HepG2 (cell line): ENCODE measurements around the gene ADGRL3. TPM values are rescaled to one million over a fixed set of nuclear protein-coding genes. Genes with fewer than 3 reads are reported as not detected.

Experiments used
- ATAC-seq: fragments of 200-7000 bp; cut with Tn5 transposase; 3 replicates; pipeline ENCODE4 v1.9.1; 2020; ENCODE audit warnings: mild to moderate bottlenecking, moderate library complexity
- BruUV-seq: library from RNA; stranded (reverse); fragments of 400-500 nt; replicated peaks from 2 replicates; lab custom pipeline; 2021; lab: Mats Ljungman, UMichigan
- CTCF ChIA-PET: fragments of 300-600 bp; formaldehyde crosslinking; extraction: SDS; loops from one replicate; lab custom pipeline; 2021; ENCODE audit warnings: low total read pairs, inconsistent platforms, low intra/inter-chr PET ratio; lab: Yijun Ruan, JAX
- POLR2A ChIA-PET: fragments of 350-600 bp; sonication (Branson Sonifier 250); formaldehyde crosslinking; loops from one replicate; lab custom pipeline; 2020; ENCODE audit warnings: antibody characterized with exemption, inconsistent platforms; lab: Yijun Ruan, JAX
- DNase-seq: peaks from one replicate; pipeline ENCODE4 v3.0.0-alpha.2; 2015; ENCODE audit warnings: low spot score
- FAIRE-seq: peaks from 3 replicates; lab custom pipeline; 2011; peaks lifted over from hg19 to GRCh38; lab: Jason Lieb, UNC
- H2AFZ ChIP-seq: one replicate; pipeline ENCODE4 v1.6.1; 2011; ENCODE audit warnings: low read length, inconsistent platforms
- H3K27ac ChIP-seq: fragments of 300-600 bp; 3 replicates; pipeline ENCODE4 v1.8.0; 2011; ENCODE audit warnings: mixed run types, mild to moderate bottlenecking, mixed read lengths, low read length, inconsistent platforms; ENCODE audit not compliant: insufficient read depth; ENCODE audit errors: extremely low read length
- H3K27me3 ChIP-seq, 2 experiments: fragments of 200-600 bp in 1 of 2; 2 replicates in 1 of 2; 3 replicates in 1 of 2; pipeline versions ENCODE4 v1.6.0 to v1.8.0; 2011; ENCODE audit warnings: low read length in 2 of 2, mild to moderate bottlenecking in 2 of 2, moderate library complexity in 2 of 2, inconsistent platforms in 1 of 2; ENCODE audit not compliant: insufficient read depth in 2 of 2, control insufficient read depth in 1 of 2
- H3K36me3 ChIP-seq, 2 experiments: fragments of 200-600 bp in 1 of 2; replicated peaks in 1 of 2; 2 replicates in 1 of 2; 3 replicates in 1 of 2; pipeline versions ENCODE4 v1.5.1 to v1.8.0; 2011; ENCODE audit warnings: low read length in 2 of 2, inconsistent platforms in 1 of 2; ENCODE audit not compliant: insufficient read depth in 2 of 2, control insufficient read depth in 1 of 2
- H3K4me1 ChIP-seq: 2 replicates; pipeline ENCODE4 v1.5.1; 2012; ENCODE audit warnings: low read length, inconsistent platforms; ENCODE audit not compliant: insufficient read depth
- H3K4me2 ChIP-seq: 2 replicates; pipeline ENCODE4 v1.6.0; 2011; ENCODE audit warnings: low read depth, low read length, inconsistent platforms
- H3K4me3 ChIP-seq, 3 experiments: fragments of 200-600 bp in 1 of 3; sonication (generic), shearing (Covaris generic) in 1 of 3; replicated peaks in 1 of 3; 2 replicates each; pipeline ENCODE4 v1.5.1; 2011 to 2016; ENCODE audit warnings: low read length in 3 of 3, inconsistent platforms in 2 of 3, low read depth in 2 of 3, mild to moderate bottlenecking in 2 of 3, control low read depth in 1 of 3, mixed read lengths in 1 of 3; ENCODE audit not compliant: insufficient read depth in 1 of 3
- H3K79me2 ChIP-seq: one replicate; pipeline ENCODE4 v1.6.1; 2011; ENCODE audit warnings: low read length, inconsistent platforms; ENCODE audit not compliant: insufficient read depth
- H3K9ac ChIP-seq: 2 replicates; pipeline ENCODE4 v1.6.0; 2011; ENCODE audit warnings: mild to moderate bottlenecking, low read depth, low read length, inconsistent platforms; ENCODE audit not compliant: insufficient read depth
- H3K9me3 ChIP-seq: 2 replicates; pipeline ENCODE4 v1.5.1; 2012; ENCODE audit warnings: mild to moderate bottlenecking, low read length
- H4K20me1 ChIP-seq: 2 replicates; pipeline ENCODE4 v1.6.0; 2011; ENCODE audit warnings: inconsistent platforms, mild to moderate bottlenecking, low read length, moderate library complexity; ENCODE audit not compliant: insufficient read depth
- ATF2 ChIP-seq: sonication (generic); formaldehyde crosslinking; IDR thresholded peaks from 2 replicates; pipeline ENCODE4 v1.4.0; 2020; ENCODE audit warnings: missing genetic modification reagents
- ERF ChIP-seq: IDR thresholded peaks from 2 replicates; pipeline ENCODE4 v1.6.1; 2018; ENCODE audit warnings: missing biosample characterization, missing genetic modification reagents
- HES4 ChIP-seq: sonication (generic); formaldehyde crosslinking; IDR thresholded peaks from 2 replicates; pipeline ENCODE4 v1.9.0; 2021; ENCODE audit warnings: mild to moderate bottlenecking, missing genetic modification reagents, borderline replicate concordance
- NFATC3 ChIP-seq: sonication (generic); formaldehyde crosslinking; IDR thresholded peaks from 2 replicates; pipeline ENCODE4 v1.5.1; 2020; ENCODE audit warnings: mild to moderate bottlenecking, missing genetic modification reagents
- PAWR ChIP-seq: sonication (generic); formaldehyde crosslinking; IDR thresholded peaks from 2 replicates; pipeline ENCODE4 v1.4.0; 2020; ENCODE audit warnings: missing genetic modification reagents, mild to moderate bottlenecking, borderline replicate concordance
- TSC22D2 ChIP-seq: sonication (generic); formaldehyde crosslinking; IDR thresholded peaks from 2 replicates; pipeline ENCODE4 v1.5.1; 2020; ENCODE audit warnings: missing genetic modification reagents, mild to moderate bottlenecking, borderline replicate concordance
- ZFP37 ChIP-seq: sonication (generic); formaldehyde crosslinking; IDR thresholded peaks from 2 replicates; pipeline ENCODE4 v1.4.0; 2020; ENCODE audit warnings: missing genetic modification reagents, borderline replicate concordance
- ZFP62 ChIP-seq: sonication (generic); formaldehyde crosslinking; IDR thresholded peaks from 2 replicates; pipeline ENCODE4 v1.4.0; 2020; ENCODE audit warnings: missing genetic modification reagents
- ZKSCAN8 ChIP-seq: IDR thresholded peaks from 2 replicates; pipeline ENCODE4 v1.6.1; 2016; ENCODE audit warnings: borderline replicate concordance, missing genetic modification reagents, missing compliant biosample characterization
- ZNF350 ChIP-seq: sonication (generic); formaldehyde crosslinking; IDR thresholded peaks from 2 replicates; pipeline ENCODE4 v1.4.0; 2020; ENCODE audit warnings: mild to moderate bottlenecking, low read depth, missing genetic modification reagents, borderline replicate concordance
- ZNF644 ChIP-seq: IDR thresholded peaks from 2 replicates; pipeline ENCODE4 v1.6.1; 2016; ENCODE audit warnings: low read depth
- WGBS: methylation state at CpG from one replicate; pipeline ENCODE4 v1.1.6; 2017; ENCODE audit warnings: low lambda C conversion rate; 5-methylcytosine and 5-hydroxymethylcytosine counted together
- in situ Hi-C: cut with HindIII; loops from 2 replicates; pipeline ENCODE4 v1.10.0; 2017; ENCODE audit warnings: low pct_unique_long_range_greater_than_20kb; ENCODE audit not compliant: extremely low pct_ligation_motif_present
- intact Hi-C: fragments of 100-400 bp; cut with micrococcal nuclease; formaldehyde crosslinking; loops from one replicate; pipeline ENCODE4 v1.10.0; 2022; ENCODE audit not compliant: unreplicated experiment
- polyA plus RNA-seq, 8 experiments: library from polyadenylated mRNA; depleted of rRNA in 3 of 8; stranded (reverse) in 7 of 8; unstranded in 1 of 8; fragments of >200 nt; fragmentation: Illumina TruSeq in 4 of 8; extraction: Trizol in 4 of 8; gene quantifications; 2 replicates each; pipeline versions ENCODE4 v1.2.1 to v1.2.3, GENCODE V29; 2011 to 2016; ENCODE audit warnings: low read depth in 4 of 8, missing spikeins in 1 of 8, mixed read lengths in 1 of 8; ENCODE audit not compliant: insufficient read depth in 1 of 8
- total RNA-seq, 5 experiments: library from RNA; depleted of rRNA; stranded (reverse); fragments of >200 nt; fragmentation: Illumina TruSeq; extraction: Trizol; gene quantifications; 2 replicates each; pipeline ENCODE4 v1.2.3, GENCODE V29; 2016; ENCODE audit warnings: low read depth in 1 of 5
- TF ChIP-seq, protein P1 (sequence below): sonication (generic); formaldehyde crosslinking; IDR thresholded peaks from 2 replicates; pipeline ENCODE4 v1.4.0; 2020; ENCODE audit warnings: missing genetic modification reagents

Gene ADGRL3
- total and polyA plus RNA-seq, 2 of the 13 experiments (the other 11 are each of a cell fraction or from before 2014, with no cell fraction given): 0.04 to 0.05 TPM

- no peak overlapping the region for H3K4me3 ChIP-seq
- no peak overlapping the region for H3K27ac ChIP-seq
- ATAC-seq (no peak), FAIRE-seq (no peak), DNase-seq (no peak)
- no peak for TF ChIP-seq ZFP37 (CRISPR knock-in tag)
- TF ChIP-seq ATF2 (CRISPR knock-in tag): no peak
- no peak for TF ChIP-seq ZKSCAN8
- TF ChIP-seq TSC22D2 (CRISPR knock-in tag): no peak
- TF ChIP-seq ERF (CRISPR knock-in tag): no peak
- TF ChIP-seq PAWR (CRISPR knock-in tag): no peak
- TF ChIP-seq ZNF350 (CRISPR knock-in tag): no peak
- TF ChIP-seq ZFP62 (CRISPR knock-in tag): no peak
- TF ChIP-seq NFATC3 (CRISPR knock-in tag): no peak
- TF ChIP-seq, protein P1, sequence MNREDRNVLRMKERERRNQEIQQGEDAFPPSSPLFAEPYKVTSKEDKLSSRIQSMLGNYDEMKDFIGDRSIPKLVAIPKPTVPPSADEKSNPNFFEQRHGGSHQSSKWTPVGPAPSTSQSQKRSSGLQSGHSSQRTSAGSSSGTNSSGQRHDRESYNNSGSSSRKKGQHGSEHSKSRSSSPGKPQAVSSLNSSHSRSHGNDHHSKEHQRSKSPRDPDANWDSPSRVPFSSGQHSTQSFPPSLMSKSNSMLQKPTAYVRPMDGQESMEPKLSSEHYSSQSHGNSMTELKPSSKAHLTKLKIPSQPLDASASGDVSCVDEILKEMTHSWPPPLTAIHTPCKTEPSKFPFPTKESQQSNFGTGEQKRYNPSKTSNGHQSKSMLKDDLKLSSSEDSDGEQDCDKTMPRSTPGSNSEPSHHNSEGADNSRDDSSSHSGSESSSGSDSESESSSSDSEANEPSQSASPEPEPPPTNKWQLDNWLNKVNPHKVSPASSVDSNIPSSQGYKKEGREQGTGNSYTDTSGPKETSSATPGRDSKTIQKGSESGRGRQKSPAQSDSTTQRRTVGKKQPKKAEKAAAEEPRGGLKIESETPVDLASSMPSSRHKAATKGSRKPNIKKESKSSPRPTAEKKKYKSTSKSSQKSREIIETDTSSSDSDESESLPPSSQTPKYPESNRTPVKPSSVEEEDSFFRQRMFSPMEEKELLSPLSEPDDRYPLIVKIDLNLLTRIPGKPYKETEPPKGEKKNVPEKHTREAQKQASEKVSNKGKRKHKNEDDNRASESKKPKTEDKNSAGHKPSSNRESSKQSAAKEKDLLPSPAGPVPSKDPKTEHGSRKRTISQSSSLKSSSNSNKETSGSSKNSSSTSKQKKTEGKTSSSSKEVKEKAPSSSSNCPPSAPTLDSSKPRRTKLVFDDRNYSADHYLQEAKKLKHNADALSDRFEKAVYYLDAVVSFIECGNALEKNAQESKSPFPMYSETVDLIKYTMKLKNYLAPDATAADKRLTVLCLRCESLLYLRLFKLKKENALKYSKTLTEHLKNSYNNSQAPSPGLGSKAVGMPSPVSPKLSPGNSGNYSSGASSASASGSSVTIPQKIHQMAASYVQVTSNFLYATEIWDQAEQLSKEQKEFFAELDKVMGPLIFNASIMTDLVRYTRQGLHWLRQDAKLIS: no peak
- TF ChIP-seq ZNF644 (CRISPR knock-in tag): no peak
- no peak for TF ChIP-seq HES4 (CRISPR knock-in tag)
- H3K27me3 ChIP-seq: no peaks in the 10 kb centered on the region
- H3K36me3 ChIP-seq: no peaks in the 10 kb centered on the region
- no peaks in the 10 kb centered on the region for H3K9me3 ChIP-seq
- H3K9ac ChIP-seq: no peak overlapping the region
- no peak overlapping the region for H3K4me2 ChIP-seq
- no peaks in the 10 kb centered on the region for H4K20me1 ChIP-seq
- H3K79me2 ChIP-seq: no peaks in the 10 kb centered on the region
- H2AFZ ChIP-seq: no peak overlapping the region
- intact Hi-C loops (no loop called here), in situ Hi-C loops (no loop called here)
- POLR2A ChIA-PET: no interaction called here
- H3K4me1 ChIP-seq: no peaks in the 10 kb centered on the region
- CTCF ChIA-PET: no interaction called here
- 0% methylated on average over 3 of the region's 3 CpGs for WGBS
- BruUV-seq: no TSS peak
These were observed 54.3 kb downstream of the ADGRL3 start for GRCh38 chr4:61254406-61254805.
